Measurements from ENCODE around the gene CTDSP2. TPM values are rescaled to one million over a fixed set of nuclear protein-coding genes. Genes with fewer than 3 reads are reported as not detected.

Gene CTDSP2
- total RNA-seq, 2 donors from 2014 or later: 99.2 to 159 TPM

DNA sequence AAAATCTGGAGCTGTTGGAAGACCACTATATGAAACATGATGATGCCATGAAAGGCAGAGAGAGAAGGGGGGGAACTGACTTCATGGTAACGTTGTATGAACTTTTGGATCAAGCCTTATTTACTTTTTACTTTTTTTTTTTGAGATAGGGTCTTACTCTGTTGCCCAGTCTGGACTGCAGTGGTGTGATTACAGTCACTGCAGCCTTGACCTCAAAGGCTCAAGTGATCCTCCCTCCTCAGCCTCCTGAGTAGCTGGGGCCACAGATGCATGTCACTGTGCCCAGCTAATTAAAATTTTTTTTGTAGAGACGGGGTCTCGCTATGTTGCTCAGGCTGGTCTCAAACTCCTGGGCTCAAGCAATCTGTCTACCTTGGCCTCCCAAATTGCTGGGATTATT, 31.3 kb upstream of the CTDSP2 start:
- Histone ChIP-seq H3K27me3 (replicated peaks; ENCODE audit: insufficient read depth) (no peaks in the 10 kb centered on the region), H3K27ac (no peak overlapping the region), H3K36me3 (no peaks in the 10 kb centered on the region), H3K9me3 (no peaks in the 10 kb centered on the region), H3K4me1 (replicated peaks) (no peaks in the 10 kb centered on the region), H3K4me3 (no peak overlapping the region)
- no peak for DNase-seq (ENCODE audit: low spot score)
- WGBS: 89% methylated on average over 3 of the region's 3 CpGs
- TF ChIP-seq POLR2AphosphoS5 (IDR thresholded peaks at IDR 0.05) (no peak), POLR2A (IDR thresholded peaks at IDR 0.05) (no peak)
- TF ChIP-seq, protein P1, sequence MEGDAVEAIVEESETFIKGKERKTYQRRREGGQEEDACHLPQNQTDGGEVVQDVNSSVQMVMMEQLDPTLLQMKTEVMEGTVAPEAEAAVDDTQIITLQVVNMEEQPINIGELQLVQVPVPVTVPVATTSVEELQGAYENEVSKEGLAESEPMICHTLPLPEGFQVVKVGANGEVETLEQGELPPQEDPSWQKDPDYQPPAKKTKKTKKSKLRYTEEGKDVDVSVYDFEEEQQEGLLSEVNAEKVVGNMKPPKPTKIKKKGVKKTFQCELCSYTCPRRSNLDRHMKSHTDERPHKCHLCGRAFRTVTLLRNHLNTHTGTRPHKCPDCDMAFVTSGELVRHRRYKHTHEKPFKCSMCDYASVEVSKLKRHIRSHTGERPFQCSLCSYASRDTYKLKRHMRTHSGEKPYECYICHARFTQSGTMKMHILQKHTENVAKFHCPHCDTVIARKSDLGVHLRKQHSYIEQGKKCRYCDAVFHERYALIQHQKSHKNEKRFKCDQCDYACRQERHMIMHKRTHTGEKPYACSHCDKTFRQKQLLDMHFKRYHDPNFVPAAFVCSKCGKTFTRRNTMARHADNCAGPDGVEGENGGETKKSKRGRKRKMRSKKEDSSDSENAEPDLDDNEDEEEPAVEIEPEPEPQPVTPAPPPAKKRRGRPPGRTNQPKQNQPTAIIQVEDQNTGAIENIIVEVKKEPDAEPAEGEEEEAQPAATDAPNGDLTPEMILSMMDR (IDR thresholded peaks at IDR 0.05): no peak
- intact Hi-C loops (cut with DNase I): no loop called here

DNA sequence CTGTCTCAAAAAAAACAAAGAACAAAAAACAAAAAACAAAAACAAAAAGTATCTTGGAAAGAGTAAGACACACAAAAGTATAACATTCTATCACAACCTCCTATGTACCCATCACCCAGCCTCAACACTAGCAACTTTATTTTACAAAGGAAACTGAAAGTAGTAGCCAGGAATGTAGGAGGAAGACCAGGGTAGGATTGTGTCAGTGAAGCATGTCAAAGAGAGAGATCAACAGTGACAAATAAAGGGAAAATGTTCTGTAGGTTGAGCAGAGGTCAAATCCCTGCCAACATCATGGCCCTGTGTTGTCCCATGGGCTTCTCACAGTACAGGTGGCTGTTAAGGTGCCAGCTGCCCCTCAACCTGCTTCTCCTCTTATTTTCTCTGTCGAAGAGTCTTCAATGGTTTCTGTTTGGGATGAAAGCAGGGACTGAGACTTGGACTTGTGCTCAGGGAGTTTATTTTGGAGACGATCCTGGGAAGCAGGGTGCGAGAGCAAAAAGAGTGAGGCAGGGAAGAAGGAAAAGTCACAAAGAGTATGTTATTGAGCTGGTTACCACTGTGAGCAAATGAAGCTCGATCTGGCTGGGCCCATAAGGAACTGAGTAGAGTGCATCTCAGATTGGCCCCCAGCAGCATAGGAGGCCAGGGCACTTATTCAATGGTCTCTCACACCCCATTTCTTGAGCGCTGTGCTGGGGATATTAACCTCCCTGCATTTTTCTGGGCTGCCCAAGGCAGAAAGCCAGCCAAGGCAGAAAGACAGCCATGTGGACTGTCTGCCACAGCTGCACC, 29.4 kb upstream of the CTDSP2 start:
- DNase-seq (ENCODE audit: low spot score): no peak
- intact Hi-C loops (cut with DNase I): no loop called here
- 67% methylated on average over 5 of the region's 5 CpGs for WGBS

DNA sequence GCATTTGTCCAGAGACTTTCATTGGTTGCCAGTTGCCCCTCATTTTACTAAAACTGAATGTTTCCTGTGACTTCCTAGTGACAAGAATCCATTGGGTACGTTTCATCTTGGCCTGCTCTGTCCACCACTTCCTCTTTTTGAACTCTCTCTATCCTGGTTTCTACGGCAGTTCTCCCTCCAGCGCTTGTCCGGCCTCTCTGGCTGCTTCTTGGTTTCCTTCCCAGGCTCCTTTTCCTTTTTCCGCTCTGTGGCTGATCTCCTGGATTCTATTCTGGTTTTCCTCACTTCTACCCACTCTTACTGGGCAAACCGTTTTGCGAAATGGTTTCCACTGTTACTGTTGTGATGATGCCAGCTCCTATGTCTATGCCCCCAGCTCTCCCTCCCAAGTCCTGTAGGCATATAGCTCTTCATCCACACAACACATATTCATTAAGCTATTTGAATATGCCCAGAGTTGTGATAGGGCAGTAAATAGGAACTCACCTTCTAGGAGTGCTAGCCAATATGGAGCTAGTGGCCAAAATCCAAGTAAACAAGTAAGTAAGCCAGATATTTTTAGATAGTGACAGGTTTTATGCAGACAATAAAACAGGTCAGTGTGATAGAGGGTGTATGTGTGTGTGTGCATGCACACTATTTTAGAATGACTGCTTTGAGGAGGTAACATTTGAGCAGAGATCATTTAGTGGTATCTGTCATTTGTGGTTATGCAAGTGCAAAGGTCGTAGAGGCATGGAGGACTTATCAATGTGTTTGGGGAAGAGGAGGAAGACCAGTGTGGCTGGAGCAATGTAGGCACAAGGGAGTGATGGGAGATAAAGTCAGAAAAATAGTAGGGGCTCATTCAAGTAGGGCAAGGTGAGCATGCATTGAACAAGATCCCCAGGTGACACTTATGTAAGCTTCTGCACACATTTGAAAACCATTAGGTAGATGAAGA, 27.9 kb upstream of the CTDSP2 start:
- H3K27ac ChIP-seq: no peak overlapping the region
- DNase-seq (ENCODE audit: low spot score): no peak
- H3K4me3 ChIP-seq: no peak overlapping the region
- no peaks in the 10 kb centered on the region for H3K27me3 ChIP-seq (replicated peaks; ENCODE audit: insufficient read depth)
- 78% methylated on average over 8 of the region's 8 CpGs for WGBS
- TF ChIP-seq POLR2A (IDR thresholded peaks at IDR 0.05): no peak
- TF ChIP-seq, protein P1 (IDR thresholded peaks at IDR 0.05): no peak
- TF ChIP-seq POLR2AphosphoS5 (IDR thresholded peaks at IDR 0.05): no peak
- intact Hi-C loops (cut with DNase I): no loop called here
- no peaks in the 10 kb centered on the region for H3K36me3 ChIP-seq
- H3K4me1 ChIP-seq (replicated peaks): peaks cover under 1% of the 10 kb centered on the region
- H3K9me3 ChIP-seq: no peaks in the 10 kb centered on the region

More for the DNA sequence above, 29.4 kb upstream of the CTDSP2 start:
- Histone ChIP-seq H3K36me3 (no peaks in the 10 kb centered on the region), H3K4me3 (no peak overlapping the region), H3K27ac (no peak overlapping the region), H3K9me3 (no peaks in the 10 kb centered on the region), H3K27me3 (replicated peaks; ENCODE audit: insufficient read depth) (no peaks in the 10 kb centered on the region), H3K4me1 (replicated peaks) (no peaks in the 10 kb centered on the region)
- TF ChIP-seq, protein P1 (IDR thresholded peaks at IDR 0.05): no peak
- TF ChIP-seq POLR2A (IDR thresholded peaks at IDR 0.05) (no peak), POLR2AphosphoS5 (IDR thresholded peaks at IDR 0.05) (no peak)

DNA sequence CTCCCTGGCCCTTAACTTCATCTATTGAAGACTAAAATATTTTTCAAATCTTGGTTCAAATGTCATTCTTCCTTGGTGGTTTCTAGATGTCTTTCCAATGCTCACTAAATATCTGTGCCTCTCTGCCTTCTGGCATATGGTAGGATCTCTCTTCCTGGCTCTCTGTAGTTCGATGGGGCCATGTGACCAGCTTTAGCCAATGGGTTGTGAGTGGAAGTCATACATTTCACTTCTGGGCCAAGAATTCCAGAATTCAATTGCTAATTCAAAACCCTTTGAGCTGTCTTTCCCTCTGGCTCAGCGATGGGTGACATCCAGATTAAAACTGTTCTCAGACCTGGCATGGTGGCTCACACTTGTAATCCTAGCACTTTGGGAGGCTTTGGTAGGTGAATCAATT, 25.8 kb upstream of the CTDSP2 start:
- no peak overlapping the region for H3K27ac ChIP-seq
- intact Hi-C loops (cut with DNase I): no loop called here

More for the DNA sequence above, 25.8 kb upstream of the CTDSP2 start:
- Histone ChIP-seq H3K27me3 (replicated peaks; ENCODE audit: insufficient read depth) (no peaks in the 10 kb centered on the region), H3K4me3 (no peak overlapping the region), H3K36me3 (no peaks in the 10 kb centered on the region), H3K4me1 (replicated peaks) (peaks cover 4% of the 10 kb centered on the region), H3K9me3 (no peaks in the 10 kb centered on the region)
- no peak for DNase-seq (ENCODE audit: low spot score)
- TF ChIP-seq POLR2AphosphoS5 (IDR thresholded peaks at IDR 0.05) (no peak), POLR2A (IDR thresholded peaks at IDR 0.05) (no peak)
- TF ChIP-seq, protein P1 (IDR thresholded peaks at IDR 0.05): no peak
- WGBS: 86% methylated on average over 2 of the region's 2 CpGs
